Stimulated activated CD4-positive, alpha-beta T cell treated with anti-CD3 and anti-CD28 coated beads, Interleukin-1b, Interleukin-23, amount 100 ng/mL, for 24 hours (primary cell): ENCODE measurements around the gene TMEM145.
A peak's percentile ranks its signal among the peaks of the same experiment; 100 is the strongest.
"Not testable (repeated sequence)": the region's sequence is repeated elsewhere in the genome, so short reads cannot be mapped to it uniquely, and the experiment has no call there.

Experiments
- DNase-seq, 4 experiments: peaks; one replicate each; pipeline ENCODE4 v3.0.0-alpha.2; 2020; ENCODE audit warnings: low read depth in 4 of 4, low spot score in 1 of 4

The TMEM145 gene

DNA sequence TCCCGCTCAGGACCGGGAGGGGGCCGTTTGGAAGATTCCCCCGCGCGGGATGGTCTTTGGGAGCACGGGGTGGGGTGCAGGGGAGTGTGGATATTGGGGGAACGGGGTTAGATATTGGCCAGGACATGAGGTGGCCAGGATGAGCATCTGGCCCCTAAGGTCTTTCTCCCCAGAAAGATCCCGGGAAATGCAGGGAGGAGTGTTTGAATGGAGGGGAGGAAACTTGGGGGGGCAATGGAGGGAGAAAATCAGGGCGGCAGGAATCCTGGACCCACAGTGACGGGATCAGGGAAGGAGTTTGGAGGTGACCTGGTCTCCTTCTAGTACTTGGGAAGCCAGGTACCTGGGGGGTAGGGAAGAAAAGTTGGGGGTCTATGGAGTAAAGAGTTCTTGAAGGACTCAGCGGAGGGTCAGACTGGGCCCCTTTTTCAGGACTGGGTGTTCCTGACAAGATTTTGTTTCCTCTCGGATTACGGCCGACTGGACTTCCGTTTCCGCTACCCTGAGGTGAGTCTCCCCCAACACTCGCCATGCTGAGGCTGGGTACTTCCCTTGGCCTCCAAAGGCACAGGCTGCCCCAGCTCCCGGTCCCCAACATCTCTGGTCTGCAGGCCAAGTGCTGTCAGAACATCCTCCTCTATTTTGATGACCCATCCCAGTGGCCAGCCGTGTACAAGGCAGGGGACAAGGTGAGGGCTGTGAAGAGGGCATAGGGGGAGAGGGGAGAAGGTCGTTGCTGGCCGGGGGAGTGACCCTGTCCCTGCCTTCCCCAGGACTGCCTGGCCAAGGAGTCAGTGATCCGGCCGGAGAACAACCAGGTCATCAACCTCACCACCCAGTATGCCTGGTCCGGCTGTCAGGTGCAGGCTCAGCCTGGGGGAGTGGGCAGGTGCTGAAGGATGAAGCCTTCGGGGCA lies 989 bp downstream of the TMEM145 start:
- no peak for DNase-seq

DNA sequence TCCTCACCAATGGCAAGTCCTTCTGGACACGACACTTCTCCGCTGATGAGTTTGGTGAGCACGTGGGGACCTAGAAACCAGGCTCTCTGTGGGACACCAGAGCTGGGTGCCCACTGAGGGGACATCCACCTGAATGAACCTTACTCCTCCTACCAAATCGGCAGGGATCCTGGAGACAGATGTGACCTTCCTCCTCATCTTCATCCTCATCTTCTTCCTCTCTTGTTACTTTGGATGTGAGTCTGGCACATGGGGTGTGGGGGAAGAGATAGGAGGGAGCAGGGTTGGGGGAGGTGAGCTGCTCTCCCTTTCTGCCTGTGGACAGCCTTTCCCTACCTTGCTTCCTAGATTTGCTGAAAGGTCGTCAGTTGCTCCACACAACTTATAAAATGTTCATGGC lies 1.9 kb downstream of the TMEM145 start:
- DNase-seq: no peak

DNA sequence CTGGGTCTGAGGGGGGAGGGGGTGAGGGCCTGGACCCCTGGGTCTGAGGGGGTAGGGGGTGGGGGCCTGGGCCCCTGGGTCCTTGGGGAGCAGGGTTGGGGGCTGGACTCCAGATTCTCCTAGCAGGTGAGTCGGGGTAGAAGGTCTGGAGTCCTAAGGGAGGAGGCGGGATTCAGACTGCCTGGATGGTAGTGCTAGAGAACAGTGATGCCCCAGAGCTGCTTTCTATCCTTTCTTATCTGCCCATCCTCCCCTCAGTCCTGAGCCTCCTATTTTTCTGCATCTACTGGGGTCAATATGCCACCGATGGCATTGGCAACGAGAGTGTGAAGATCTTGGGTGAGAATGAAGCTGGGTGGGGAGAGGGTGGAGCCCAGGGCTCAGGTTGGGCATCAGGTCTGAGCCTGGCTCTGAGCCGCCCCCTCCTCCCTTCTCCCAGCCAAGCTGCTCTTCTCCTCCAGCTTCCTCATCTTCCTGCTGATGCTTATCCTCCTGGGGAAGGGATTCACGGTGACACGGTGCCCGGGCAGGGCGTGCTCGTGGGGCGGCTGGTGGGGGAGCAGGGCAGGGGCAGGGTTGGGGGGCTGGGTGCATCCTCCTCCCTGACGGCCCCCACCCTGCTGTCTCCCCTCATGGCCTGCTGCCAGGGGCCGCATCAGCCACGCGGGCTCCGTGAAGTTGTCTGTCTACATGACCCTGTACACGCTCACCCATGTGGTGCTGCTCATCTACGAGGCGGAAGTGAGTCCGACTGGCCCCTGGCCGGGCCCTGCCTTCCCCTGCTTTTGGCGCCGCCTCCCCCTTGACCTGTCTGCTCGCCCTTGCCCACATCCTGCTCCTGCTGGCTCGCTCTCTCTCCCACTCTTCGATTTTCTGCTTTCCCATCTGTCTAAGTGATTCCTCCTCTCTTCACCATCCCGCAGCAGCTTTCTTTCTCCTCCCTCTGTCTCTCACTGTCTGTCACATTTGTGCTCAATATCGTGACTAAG lies 3.4 kb downstream of the TMEM145 start:
- DNase-seq: no peak

DNA sequence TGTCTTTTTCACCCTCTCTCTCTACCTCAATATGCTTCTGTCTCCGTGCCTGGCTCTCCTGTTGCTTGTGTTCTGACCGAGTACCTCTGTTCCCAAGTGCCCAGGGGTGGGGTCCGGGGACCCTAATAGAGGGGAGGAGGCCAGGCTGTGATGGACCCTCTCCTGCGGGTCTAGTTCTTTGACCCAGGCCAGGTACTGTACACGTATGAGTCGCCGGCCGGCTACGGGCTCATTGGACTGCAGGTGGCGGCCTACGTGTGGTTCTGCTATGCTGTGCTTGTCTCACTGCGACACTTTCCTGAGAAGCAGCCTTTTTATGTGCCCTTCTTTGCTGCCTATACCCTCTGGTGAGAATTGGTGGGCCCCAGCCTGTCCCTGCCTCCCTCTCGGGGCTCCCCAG lies 4.4 kb downstream of the TMEM145 start:
- no peak for DNase-seq

DNA sequence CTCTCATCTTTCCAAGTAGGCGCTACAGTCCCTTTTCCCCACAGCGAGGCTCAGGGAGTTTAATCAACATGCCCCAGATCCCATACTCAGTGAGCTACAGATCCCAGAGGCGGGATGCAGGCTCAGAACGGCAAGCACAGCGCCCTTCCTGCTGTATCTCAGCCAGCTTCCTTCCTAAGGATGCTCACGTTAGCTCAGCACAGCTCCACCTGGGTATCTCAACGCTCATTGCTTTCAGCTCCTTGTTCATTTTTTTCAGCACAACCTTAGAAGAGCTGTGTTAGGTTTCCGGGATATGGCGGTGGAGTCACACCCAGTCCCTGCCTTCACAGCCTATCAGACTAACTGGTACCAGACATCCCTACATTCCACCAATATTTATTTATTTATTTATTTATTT lies 9.2 kb downstream of the TMEM145 start:
- no peak for DNase-seq

DNA sequence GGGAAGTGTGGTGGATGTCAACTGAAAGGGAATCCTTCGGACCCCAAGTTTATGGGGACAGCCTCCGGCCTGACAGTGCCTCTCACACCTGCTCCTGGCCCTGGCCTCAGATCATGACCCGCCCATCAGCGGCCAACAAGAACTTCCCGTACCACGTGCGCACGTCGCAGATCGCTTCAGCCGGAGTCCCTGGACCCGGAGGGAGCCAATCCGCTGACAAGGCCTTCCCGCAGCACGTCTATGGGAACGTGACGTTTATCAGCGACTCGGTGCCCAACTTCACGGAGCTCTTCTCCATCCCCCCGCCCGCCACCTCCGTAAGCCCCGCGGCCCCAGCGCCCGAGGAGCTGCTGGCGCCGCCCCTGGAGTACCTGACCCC lies 10.4 kb downstream of the TMEM145 start:
- DNase-seq: no peak

DNA sequence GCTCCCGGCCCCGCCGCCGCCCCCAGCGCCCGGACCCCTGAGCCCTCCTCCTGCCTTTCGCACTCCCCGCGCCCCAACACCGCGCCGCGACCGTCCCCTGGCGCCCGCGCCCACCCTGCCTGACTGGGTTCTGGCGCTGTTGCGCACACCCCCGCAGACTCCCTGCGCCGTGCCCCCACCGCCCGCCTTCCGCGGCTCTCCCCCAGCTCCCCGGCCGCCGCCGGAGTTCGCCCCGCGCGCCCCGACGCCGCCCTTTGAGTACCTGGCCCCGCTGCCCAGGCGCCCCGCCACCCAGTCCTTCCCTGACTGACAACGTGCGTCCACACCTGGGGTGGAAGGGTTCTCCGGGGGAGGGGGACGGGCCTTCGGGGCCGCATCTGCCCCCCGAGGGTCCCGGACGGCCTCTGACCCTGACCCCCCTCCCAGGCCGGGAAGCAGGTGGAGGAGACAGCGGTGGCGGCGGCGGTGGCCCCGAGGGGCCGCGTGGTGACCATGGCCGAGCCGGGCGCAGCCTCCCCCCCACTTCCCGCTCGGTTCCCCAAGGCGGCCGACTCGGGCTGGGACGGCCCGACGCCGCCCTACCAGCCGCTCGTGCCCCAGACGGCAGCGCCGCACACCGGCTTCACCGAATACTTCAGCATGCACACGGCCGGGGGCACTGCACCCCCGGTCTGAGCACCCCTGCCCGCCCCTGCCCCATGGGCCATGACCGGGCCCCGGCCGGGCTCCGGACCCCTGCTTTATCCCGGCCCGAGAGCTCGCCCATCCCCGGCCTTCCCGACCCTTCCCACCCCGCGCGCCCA lies 10.9 kb downstream of the TMEM145 start:
- DNase-seq: no peak

DNA sequence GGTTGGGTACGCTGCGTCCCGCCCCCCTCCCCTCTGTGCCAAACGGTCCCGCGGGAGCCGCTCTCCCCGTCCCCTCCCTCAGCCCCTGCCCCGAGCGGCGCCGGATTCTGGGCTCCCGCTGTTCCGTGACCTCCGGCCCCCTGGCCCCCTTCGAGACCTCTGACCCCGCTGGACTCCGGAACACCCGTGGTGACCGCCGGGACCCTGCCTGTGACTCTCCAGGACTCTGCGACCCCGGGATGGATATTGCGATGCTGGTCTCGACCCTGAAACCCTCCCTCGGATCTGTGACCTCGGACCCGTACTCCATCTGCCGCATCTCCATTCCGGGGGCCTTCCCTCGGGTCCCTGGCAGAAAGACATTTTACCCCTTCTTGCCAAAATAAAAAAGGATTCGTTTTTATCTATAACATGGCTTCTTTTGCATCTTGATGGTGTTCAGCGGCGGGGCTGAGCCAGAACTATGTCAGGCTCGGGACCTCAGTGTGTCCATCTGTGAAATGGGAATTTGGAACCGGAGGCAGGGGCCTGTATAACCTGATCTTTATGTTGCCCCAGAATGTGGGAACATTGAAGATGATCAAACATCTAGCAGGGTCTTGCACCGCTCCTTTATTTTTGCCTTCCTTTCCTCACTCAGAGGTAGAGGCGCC lies 11.7 kb downstream of the TMEM145 start:
- DNase-seq: no peak

DNA sequence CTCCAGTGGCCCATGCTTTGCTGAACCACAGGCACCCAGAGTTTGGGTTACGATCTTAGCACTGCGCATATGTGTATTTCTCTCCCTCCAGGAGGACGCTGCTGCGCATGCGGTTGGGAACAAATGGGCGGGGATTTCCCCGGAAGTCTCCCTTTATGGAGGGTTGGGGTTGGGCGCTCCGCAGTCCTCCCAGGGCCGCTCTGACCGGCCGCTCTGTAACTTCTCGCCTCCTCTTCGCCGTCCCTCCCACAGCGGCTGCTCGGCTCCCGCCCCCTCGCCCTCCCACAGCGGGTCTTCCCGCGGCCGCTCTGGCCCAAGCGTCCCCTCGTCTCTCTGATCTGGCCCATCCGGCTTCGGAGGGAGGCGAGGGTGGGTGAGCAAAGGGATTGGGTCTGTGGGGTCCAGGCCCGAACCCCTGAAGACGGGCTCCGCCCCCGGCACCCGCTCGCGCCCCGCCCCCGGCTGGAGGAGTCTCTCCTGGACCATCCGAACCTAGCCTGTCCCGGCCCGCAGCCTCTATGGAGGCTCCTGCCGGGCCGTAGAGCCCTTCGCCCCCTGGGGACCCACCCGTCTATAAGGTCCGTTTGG lies 12.3 kb downstream of the TMEM145 start, which contains the start of gene MEGF8:
Gene MEGF8, plus strand, starts transcription at position 328 of the 588 bp plus-strand sequence. CDS start 609 bp downstream, outside the sequence.
- DNase-seq: peak; percentile 88 to 97 (median 92)

DNA sequence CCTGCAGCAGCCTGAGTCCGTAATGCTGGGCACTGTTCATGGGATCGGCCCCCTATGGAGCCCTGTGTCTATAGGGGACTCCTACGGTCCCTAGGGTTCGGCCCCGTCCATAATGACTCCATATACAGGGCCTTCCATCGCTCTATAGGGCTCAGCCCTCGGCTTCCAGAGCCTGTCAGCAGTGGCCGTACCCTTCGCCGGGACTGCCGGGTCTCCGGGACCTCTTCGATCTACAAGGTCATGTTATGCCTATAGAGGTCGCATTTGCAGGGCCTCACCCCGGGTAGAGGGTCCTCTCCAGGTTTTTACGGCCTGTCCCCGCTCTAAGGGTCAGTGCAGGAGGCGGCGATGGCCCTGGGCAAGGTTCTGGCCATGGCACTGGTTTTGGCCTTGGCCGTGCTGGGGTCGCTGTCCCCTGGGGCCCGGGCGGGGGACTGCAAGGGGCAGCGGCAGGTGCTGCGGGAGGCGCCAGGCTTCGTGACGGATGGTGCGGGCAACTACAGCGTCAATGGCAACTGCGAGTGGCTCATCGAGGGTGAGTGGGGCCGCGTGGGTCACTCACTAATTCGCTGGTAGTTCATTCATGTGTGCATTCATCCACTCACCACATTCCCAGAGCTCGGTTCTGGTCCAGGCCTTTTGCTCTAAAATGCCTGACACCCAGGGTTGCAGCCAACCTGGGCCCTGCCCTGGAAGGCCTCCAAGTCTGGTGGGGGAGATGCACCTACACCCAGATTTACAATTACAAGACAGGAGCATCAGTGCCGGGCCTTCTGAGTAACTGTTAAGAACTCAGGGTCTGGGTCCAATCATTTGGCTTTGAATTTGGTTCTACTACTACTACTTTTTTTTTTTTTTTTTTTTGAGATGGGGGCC lies 13.0 kb downstream of the TMEM145 start:
- no peak for DNase-seq

DNA sequence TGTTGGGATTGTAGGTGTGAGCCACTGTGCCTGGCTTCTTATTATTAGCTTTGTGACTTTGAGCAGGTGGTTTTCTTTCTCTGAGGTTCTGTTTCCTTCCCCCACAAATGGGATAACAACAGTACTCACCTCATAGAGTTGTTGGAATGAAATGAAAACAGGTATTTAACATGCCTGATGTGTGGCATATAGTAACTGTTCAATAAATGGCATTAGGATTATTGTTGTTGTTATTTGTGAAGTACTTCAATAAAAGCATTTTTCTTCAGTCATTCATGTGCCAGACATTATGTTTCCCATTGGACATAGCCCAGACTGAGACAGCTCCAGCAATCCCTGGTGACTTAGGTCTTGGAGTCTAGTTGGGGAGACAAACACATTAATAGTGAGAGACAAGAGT lies 13.9 kb downstream of the TMEM145 start:
- DNase-seq: no peak

DNA sequence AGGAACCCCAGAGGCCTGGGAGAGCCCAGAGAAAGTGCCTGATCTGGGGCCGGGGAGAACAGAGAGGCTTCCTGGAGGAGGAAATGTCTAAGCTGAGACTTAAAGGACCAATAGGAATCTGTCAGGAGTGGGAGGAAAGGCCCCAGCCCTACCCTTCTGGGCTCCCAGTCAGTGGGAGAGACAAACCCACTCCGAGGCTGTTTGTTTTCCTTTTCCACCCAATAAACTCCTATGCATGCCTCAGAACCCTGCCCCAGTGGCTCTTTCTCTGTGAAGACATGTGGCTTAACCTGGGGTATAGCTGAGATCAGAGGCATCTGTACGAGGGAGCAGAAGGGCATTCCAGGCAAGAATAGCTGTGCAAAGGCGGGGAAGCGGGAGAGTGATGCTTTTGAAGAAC lies 14.3 kb downstream of the TMEM145 start:
- DNase-seq: no peak

DNA sequence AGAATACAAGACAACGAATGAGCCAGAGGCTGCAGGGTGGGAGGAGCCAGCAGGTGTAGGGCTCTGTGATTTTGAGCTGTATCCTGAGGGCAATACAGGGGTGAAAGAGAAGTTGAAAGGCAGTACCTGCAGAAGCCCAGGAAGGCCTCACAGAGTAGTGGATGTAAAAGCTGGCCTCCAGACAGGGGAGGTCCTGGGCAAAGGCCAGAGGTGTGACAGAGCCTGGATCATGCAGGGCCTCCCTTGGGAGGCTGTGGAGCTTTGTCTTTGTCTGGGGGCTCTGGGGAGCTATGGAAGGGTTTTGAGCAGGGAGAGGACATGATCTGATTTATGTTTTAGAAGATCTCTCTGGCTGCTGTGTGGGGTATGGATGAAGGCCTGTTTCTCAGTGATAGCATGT lies 15.0 kb downstream of the TMEM145 start:
- no peak for DNase-seq

DNA sequence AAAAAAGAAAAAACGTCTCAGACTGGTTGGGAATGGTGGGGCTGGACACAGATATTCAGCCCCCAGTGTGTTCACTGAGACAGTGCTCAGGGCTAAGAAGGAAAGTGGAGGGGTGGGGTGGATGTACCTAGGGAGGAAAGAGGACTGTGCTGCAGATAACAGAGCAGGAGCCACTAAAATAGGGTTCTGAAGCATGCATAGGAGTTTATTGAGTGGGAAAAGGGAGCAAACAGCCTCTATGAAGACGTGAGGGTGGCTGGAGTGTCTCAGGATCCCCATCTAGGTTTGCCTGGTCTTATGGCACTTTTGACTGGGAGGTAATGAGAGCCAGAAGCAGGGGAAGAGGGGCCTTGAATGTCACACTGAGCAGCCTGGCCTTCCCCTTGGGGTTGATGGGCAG lies 15.7 kb downstream of the TMEM145 start:
- no peak for DNase-seq

DNA sequence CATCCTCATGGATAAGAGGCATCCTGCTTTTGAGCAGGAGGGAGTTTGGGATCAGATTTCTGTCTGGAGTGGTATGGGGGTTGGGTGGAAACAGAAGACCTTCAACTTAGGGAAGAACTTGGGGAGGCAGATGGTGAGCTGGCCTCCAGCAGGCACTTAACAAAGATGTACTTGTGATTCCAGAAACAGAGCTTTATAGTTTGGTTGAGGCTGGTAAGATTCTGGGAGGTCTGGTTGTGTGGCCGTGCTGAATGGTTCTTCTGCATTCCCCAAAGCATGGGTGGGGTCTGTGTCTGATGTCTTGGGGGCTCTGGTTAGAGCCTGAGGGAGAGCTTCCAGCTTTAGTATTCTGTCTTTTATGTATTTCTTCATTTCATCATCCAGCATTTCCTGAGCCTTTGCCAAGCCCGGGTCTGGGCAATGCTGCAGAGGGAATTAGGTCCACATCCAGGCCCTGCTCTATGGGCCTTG lies 17.2 kb downstream of the TMEM145 start:
- DNase-seq: no peak

DNA sequence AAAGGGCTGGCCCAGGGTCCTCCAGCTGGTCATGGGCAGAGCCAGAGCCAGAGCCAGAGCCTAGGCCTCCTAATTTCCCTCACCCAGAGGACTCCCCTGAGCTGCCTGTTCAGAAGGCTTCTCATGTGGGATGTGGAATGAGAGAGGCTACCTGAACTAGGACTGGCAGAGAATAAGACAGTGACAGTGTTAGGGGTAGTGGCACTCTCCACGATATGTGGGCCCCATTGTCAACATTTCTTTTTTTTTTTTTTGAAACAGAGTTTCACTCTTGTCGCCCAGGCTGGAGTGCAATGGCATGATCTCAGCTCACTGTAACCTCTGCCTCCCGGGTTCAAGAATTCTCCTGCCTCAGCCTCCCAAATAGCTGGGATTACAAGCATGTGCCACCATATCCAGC lies 18.2 kb downstream of the TMEM145 start:
- not testable (repeated sequence) for DNase-seq

DNA sequence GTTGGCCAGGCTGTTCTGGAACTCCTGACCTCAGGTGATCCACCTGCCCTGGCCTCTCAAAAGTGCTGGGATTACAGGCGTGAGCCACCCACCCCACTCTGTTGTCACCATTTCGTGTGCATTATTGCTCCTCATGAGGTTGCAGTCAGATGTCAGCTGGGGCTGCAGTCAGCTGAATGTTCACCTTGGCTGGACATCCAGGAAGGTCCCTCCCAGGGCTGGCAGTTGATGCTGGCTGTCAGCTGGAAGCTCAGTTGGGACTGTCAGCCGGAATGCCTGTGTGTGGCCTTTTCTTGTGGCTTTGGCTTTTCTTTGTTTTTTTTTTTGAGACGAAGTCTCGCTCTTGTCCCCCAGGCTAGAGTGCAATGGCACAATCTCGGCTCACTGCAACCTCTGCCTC lies 18.9 kb downstream of the TMEM145 start:
- DNase-seq: no peak

DNA sequence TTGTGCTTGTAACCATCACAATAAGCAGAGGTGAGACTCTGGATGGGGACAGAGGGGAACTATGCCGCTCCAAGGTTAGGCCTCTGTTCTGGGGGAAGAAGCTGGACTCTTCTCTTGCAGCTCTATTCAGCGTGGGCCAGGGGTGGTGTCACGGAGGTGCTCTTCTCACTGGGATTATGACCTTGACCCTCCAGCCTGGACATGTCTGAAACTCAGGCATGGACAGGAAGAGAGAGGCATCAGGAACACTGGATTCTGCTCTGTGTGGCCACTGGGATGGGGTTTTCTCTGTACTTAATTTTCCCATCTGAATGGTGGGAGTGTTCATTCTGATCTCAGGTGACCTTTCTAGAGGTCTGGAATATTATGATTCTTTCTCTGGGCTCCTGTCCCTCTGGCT lies 19.9 kb downstream of the TMEM145 start:
- DNase-seq: no peak
